Measurements from ENCODE around the gene PLCG1.

DNA sequence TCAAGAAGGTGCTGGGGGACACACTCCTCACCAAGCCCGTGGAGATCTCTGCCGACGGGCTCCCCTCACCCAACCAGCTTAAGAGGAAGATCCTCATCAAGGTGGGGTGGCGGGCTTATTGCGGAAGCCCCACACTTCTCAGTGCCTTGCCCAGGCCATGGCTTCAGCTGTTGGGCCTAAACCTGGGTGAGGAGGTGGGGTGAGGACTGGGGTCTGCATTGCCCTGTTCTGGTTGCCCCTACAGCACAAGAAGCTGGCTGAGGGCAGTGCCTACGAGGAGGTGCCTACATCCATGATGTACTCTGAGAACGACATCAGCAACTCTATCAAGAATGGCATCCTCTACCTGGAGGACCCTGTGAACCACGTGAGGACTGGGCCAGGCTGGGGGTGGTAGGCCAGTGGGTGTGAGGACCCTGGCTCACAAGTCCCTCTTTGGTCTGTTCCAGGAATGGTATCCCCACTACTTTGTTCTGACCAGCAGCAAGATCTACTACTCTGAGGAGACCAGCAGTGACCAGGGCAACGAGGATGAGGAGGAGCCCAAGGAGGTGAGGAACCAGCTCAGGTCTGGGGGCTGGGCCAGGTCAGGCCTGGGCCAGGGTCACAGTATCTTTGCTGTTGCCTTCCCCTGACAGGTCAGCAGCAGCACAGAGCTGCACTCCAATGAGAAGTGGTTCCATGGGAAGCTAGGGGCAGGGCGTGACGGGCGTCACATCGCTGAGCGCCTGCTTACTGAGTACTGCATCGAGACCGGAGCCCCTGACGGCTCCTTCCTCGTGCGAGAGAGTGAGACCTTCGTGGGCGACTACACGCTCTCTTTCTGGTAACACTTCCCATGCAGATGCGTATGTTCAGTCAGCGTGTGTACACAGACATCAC, 27.9 kb downstream of the PLCG1 start:
- TF ChIP-seq, protein P1, sequence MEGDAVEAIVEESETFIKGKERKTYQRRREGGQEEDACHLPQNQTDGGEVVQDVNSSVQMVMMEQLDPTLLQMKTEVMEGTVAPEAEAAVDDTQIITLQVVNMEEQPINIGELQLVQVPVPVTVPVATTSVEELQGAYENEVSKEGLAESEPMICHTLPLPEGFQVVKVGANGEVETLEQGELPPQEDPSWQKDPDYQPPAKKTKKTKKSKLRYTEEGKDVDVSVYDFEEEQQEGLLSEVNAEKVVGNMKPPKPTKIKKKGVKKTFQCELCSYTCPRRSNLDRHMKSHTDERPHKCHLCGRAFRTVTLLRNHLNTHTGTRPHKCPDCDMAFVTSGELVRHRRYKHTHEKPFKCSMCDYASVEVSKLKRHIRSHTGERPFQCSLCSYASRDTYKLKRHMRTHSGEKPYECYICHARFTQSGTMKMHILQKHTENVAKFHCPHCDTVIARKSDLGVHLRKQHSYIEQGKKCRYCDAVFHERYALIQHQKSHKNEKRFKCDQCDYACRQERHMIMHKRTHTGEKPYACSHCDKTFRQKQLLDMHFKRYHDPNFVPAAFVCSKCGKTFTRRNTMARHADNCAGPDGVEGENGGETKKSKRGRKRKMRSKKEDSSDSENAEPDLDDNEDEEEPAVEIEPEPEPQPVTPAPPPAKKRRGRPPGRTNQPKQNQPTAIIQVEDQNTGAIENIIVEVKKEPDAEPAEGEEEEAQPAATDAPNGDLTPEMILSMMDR (IDR thresholded peaks at IDR 0.05): no peak
- no peak for TF ChIP-seq POLR2A (IDR thresholded peaks at IDR 0.05)

All from transverse colon (tissue), 3 donors.